Mucosa of rectum (tissue), 2 donors: ENCODE data around the gene NR3C1.

Source experiments
- H3K27ac ChIP-seq, 2 donors: one replicate each; pipeline ENCODE4 v1.7.0; 2013; ENCODE audit warnings: inconsistent platforms in 2 of 2, low read depth in 2 of 2, low read length in 2 of 2
- H3K27me3 ChIP-seq, 2 donors: one replicate each; pipeline ENCODE4 v1.7.0; 2013; ENCODE audit warnings: low read length in 2 of 2; ENCODE audit not compliant: control insufficient read depth in 2 of 2, insufficient read depth in 2 of 2
- H3K36me3 ChIP-seq, 2 donors: one replicate each; pipeline ENCODE4 v1.7.0; 2013; ENCODE audit warnings: low read length in 2 of 2; ENCODE audit not compliant: control insufficient read depth in 2 of 2, insufficient read depth in 2 of 2
- H3K4me1 ChIP-seq, 2 donors: one replicate each; pipeline ENCODE4 v1.7.0; 2013; ENCODE audit warnings: low read length in 2 of 2, mild to moderate bottlenecking in 1 of 2; ENCODE audit not compliant: control insufficient read depth in 2 of 2, insufficient read depth in 2 of 2
- H3K4me3 ChIP-seq, 2 donors: one replicate each; pipeline ENCODE4 v1.7.0; 2013; ENCODE audit warnings: low read length in 2 of 2
- H3K9ac ChIP-seq, 2 donors: one replicate each; pipeline ENCODE4 v1.7.0; 2013; ENCODE audit warnings: low read length in 2 of 2, low read depth in 1 of 2, mild to moderate bottlenecking in 1 of 2
- H3K9me3 ChIP-seq, 2 donors: one replicate each; pipeline ENCODE4 v1.7.0; 2013; ENCODE audit warnings: low read length in 2 of 2; ENCODE audit not compliant: control insufficient read depth in 2 of 2
- donor health status: healthy.
- donor health status: Normal muscosa, but diverticular disease.

Gene NR3C1

DNA sequence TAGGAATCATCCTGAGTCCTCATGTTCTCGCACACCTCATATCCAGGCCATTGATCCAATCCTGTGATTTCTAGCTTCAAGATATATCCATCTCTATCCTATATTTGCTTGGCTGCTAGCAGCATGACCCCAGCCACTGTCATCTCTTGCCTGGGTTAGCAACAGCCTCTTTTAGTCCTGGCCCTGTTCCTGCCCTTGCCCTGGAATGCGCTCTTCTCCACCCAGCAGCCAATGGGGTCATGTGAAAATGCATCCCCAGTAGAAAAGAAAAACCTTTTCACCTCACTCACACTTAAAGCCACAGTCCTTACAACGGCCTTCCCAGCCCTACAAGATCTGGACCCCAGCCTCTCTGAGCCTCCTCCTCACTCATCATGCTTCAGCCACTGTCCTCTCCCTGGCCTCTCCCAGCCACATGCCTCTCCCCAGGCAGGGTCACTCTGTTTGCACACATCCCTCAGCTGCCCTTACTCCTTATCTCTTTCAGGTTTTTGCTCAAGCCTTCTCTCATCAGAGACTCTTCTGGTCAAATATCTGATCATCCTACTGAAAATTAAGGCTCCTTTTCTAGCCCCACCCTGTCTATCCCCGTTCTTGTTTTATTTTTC lies 34.3 kb upstream of the NR3C1 start:
- no peak overlapping the region for H3K27ac ChIP-seq
- H3K9ac ChIP-seq, result no peak overlapping the region
- H3K36me3 ChIP-seq, result no peaks in the 10 kb centered on the region
- H3K4me3 ChIP-seq, result no peak overlapping the region
- H3K4me1 ChIP-seq, result no peaks in the 10 kb centered on the region
- peaks cover 0 to 2% of the 10 kb centered on the region in 2 donors for H3K27me3 ChIP-seq
- no peaks in the 10 kb centered on the region for H3K9me3 ChIP-seq

DNA sequence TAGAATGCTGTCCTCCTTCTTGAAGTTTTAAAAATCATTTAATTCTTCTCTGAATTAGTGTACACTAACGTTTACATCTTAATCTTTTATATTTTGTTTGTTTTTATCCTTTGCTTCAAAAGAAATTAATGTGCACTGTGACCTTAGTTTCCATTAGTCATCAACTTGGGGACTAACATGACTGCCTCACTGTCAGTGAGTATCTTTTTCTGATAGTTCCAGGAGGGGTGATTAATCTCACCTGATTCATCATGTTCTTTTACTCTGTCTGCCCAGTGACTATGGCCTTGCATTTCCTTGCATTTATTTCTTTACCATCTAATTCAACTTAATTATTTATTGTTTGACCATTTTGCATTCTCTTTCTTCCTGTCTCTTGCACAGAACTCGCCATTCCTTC lies 33.4 kb upstream of the NR3C1 start:
- Histone ChIP-seq H3K4me1 (no peaks in the 10 kb centered on the region), H3K9ac (no peak overlapping the region), H3K36me3 (no peaks in the 10 kb centered on the region), H3K9me3 (no peaks in the 10 kb centered on the region), H3K27me3 (peaks cover 0 to 2% of the 10 kb centered on the region in 2 donors), H3K4me3 (no peak overlapping the region), H3K27ac (no peak overlapping the region)

GRCh38 chr5:143435210-143435657 lies 31.7 kb upstream of the NR3C1 start:
- Histone ChIP-seq H3K27ac (peak overlapping the region; percentile 21 to 29), H3K9me3 (no peaks in the 10 kb centered on the region), H3K4me3 (peak overlapping the region; percentile 34 to 49), H3K36me3 (no peaks in the 10 kb centered on the region), H3K4me1 (no peaks in the 10 kb centered on the region), H3K9ac (no peak overlapping the region), H3K27me3 (peaks cover 0 to 2% of the 10 kb centered on the region in 2 donors)

GRCh38 chr5:143434261-143435209 lies 31.0 kb upstream of the NR3C1 start:
- H3K9me3 ChIP-seq, result no peaks in the 10 kb centered on the region
- no peaks in the 10 kb centered on the region for H3K36me3 ChIP-seq
- H3K27ac ChIP-seq, result peak overlapping the region; percentile 21 to 29
- H3K9ac ChIP-seq, result no peak overlapping the region
- H3K4me3 ChIP-seq, result peak overlapping the region; percentile 34 to 49
- H3K27me3 ChIP-seq, result peaks cover 0 to 2% of the 10 kb centered on the region in 2 donors
- H3K4me1 ChIP-seq, result no peaks in the 10 kb centered on the region

DNA sequence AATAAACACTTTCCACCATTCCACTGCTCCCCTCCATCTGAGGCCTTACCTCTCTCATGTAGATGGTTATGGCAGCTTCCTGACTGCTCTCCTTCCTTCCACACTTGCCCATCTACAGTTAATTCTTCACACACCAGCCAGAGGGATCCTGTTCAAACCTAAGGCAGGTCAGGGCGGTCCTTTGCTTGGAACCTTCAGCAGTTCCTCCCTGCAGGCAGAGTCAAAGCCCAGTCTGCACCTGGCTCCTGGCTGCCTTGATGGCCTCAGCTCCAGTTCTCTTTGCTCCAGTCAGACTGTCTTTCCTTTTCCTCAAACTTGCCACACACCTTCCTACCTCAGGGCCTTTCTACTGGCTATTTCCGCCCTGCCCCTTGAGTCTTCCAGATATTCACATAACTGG lies 30.2 kb upstream of the NR3C1 start:
- H3K9ac ChIP-seq, result no peak overlapping the region
- no peaks in the 10 kb centered on the region for H3K36me3 ChIP-seq
- H3K4me3 ChIP-seq, result no peak overlapping the region
- H3K27me3 ChIP-seq, result peaks cover 0 to 2% of the 10 kb centered on the region in 2 donors
- no peak overlapping the region for H3K27ac ChIP-seq
- no peaks in the 10 kb centered on the region for H3K9me3 ChIP-seq
- H3K4me1 ChIP-seq, result no peaks in the 10 kb centered on the region

DNA sequence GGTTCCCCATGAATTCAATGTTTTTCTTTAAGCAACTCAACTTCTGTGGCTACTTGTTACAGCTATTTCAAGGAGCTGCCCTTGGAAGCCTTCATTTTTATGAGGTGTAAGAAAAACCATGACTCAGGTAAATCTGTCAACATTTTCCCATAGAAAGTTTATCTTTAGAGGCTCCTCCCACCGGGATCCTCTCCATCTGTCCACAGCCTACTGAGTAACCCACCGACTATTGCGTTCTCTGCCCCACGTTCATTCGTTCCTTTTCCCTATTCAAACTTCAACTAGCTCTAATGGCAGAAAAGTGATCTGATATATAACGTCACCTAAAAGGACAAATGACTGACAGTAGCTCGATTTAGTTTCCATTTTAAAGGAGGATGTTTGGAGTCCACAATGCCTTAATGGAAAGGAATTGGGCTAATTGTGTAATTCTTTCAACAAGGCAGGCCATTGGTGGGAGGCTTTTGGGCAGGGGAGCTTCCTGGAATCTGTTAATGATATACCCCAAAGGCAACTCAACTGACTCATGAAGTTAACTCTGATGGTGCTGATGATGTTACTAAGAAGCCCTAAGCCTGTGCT lies 29.3 kb upstream of the NR3C1 start:
- Histone ChIP-seq H3K27me3 (no peaks in the 10 kb centered on the region), H3K36me3 (no peaks in the 10 kb centered on the region), H3K9me3 (no peaks in the 10 kb centered on the region), H3K9ac (no peak overlapping the region), H3K4me1 (no peaks in the 10 kb centered on the region), H3K4me3 (no peak overlapping the region), H3K27ac (no peak overlapping the region)

DNA sequence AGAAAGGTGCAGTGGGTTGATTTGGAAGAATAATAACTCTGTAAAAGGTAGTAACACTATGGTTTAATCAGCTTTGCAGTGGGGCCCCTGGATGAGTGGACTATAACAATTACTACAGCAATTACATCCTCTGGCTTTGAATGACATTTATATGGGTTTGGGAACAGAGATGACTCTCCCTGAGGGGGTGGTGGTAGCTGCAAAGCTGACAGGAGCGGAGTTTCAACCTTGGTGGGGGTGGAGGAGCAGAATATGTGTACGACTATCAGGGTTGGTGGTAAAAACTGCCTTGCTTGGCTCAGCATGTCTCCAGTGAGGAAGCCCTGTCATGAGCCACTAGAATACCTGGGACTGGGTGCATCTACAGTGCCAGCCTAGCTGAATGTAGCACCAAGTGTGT lies 28.3 kb upstream of the NR3C1 start:
- H3K27ac ChIP-seq, result no peak overlapping the region

DNA sequence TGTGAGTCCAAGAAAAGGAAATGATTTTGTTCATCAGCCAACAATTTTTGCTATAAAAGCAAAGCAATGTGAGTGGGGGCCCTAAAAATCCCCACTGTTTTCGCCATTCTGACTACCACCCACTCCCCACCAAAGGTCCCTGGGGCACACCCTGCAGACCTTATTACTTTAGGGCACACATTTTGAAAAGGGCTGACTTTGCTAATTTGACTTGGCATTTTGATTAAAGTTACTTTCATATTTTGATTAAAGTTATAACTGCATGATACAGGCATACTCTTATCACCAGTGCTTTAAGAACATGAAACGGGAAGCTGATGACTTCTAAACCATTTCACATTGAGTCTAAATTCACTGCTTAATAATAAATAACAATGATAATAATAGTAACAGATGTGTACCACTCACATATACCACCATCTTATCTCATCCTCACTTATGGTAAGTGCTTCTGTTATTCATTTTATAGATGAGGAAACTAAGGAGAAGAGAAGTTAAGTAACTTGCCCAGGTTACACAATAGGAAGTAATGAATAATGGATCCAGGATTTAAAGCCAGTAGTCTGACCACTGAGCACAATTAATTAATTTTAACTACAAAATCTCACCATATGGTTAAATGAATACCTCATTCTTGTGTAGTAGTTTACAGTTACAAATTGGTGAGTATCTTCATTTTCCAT lies 25.4 kb upstream of the NR3C1 start:
- no peak overlapping the region for H3K27ac ChIP-seq
- H3K27me3 ChIP-seq, result no peaks in the 10 kb centered on the region
- no peaks in the 10 kb centered on the region for H3K9me3 ChIP-seq
- H3K4me1 ChIP-seq, result no peaks in the 10 kb centered on the region
- no peak overlapping the region for H3K9ac ChIP-seq
- no peak overlapping the region for H3K4me3 ChIP-seq
- no peaks in the 10 kb centered on the region for H3K36me3 ChIP-seq

More for the DNA sequence above, 28.3 kb upstream of the NR3C1 start:
- Histone ChIP-seq H3K9ac (no peak overlapping the region), H3K27me3 (no peaks in the 10 kb centered on the region), H3K4me1 (no peaks in the 10 kb centered on the region), H3K4me3 (no peak overlapping the region), H3K36me3 (no peaks in the 10 kb centered on the region), H3K9me3 (no peaks in the 10 kb centered on the region)

DNA sequence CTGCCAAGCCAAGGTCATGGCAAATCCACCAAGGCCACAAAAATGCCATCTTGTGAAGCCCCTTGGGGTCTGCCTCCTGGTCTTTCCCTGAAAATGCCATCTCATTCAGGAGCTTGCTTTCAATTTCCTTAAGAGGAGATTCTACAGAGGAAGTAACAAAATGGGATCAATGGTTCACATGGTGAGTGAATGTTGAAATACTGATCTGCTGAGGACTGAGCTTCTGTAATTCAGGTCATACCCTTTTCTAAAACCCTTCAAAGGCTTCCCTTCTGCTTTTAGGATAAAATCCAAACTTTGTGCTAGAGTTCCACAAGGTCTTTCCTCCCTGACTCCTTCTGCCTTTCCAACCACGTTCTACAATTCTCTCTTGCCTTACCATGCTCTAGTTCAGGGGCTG lies 24.7 kb upstream of the NR3C1 start:
- no peak overlapping the region for H3K27ac ChIP-seq

More for the DNA sequence above, 24.7 kb upstream of the NR3C1 start:
- Histone ChIP-seq H3K9ac (no peak overlapping the region), H3K4me3 (no peak overlapping the region), H3K27me3 (peaks cover 0 to 4% of the 10 kb centered on the region in 2 donors), H3K9me3 (no peaks in the 10 kb centered on the region), H3K36me3 (no peaks in the 10 kb centered on the region), H3K4me1 (no peaks in the 10 kb centered on the region)
